ENCODE measurements around the gene RBM48. TPM values are rescaled to one million over a fixed set of nuclear protein-coding genes. Genes with fewer than 3 reads are reported as not detected.

The RBM48 gene
- total and polyA plus RNA-seq, 2 of the 13 experiments (the other 11 are each of a cell fraction or from before 2014, with no cell fraction given), result 7.2 to 12.2 TPM

GRCh38 chr7:92528188-92528957 is at the start of gene RBM48, which contains the start of gene PEX1 (continued):
- TF ChIP-seq ATF5 (CRISPR knock-in tag; IDR thresholded peaks at IDR 0.05; ENCODE audit: low read depth) (no peak), SOX5 (CRISPR knock-in tag; IDR thresholded peaks at IDR 0.05; ENCODE audit: borderline replicate concordance) (0 out of 2 replicates have a peak, but pooled peaks have one; percentile 20), MED13 (CRISPR knock-in tag; IDR thresholded peaks at IDR 0.05) (no peak; the same call in 1 of the 2 replicates), ZFP62 (CRISPR knock-in tag; IDR thresholded peaks at IDR 0.05) (no peak), E2F1 (CRISPR knock-in tag; IDR thresholded peaks at IDR 0.05) (no peak), ZSCAN21 (CRISPR knock-in tag; IDR thresholded peaks at IDR 0.05; ENCODE audit: borderline replicate concordance) (no peak; the same call in none of the 2 replicates), ZNF256 (CRISPR knock-in tag; conservative IDR thresholded peaks at IDR 0.05) (no peak), SMARCC2 (IDR thresholded peaks at IDR 0.05) (no peak), ZNF549 (CRISPR knock-in tag; IDR thresholded peaks at IDR 0.05) (no peak), TFDP1 (CRISPR knock-in tag; IDR thresholded peaks at IDR 0.05; ENCODE audit: borderline replicate concordance) (peak; percentile 29; the same call in 1 of the 2 replicates), ZFP36L2 (CRISPR knock-in tag; IDR thresholded peaks at IDR 0.05) (no peak), ZNF737 (CRISPR knock-in tag; IDR thresholded peaks at IDR 0.05; ENCODE audit: borderline replicate concordance) (no peak), ZNF136 (CRISPR knock-in tag; IDR thresholded peaks at IDR 0.05; ENCODE audit: low read depth) (0 out of 2 replicates have a peak, but pooled peaks have one; percentile 61), ZSCAN12 (CRISPR knock-in tag; IDR thresholded peaks at IDR 0.05) (peak; percentile 23; the same call in 1 of the 2 replicates), ZNF605 (CRISPR knock-in tag; IDR thresholded peaks at IDR 0.05) (no peak), POLR2AphosphoS5 (IDR thresholded peaks at IDR 0.05; ENCODE audit: low read depth, low read length) (peak; percentile 79), TSC22D2 (CRISPR knock-in tag; IDR thresholded peaks at IDR 0.05; ENCODE audit: borderline replicate concordance) (no peak; the same call in none of the 2 replicates), FOXO1 (CRISPR knock-in tag; IDR thresholded peaks at IDR 0.05) (peak; percentile 4), HOMEZ (CRISPR knock-in tag; IDR thresholded peaks at IDR 0.05; ENCODE audit: low read depth) (peak; percentile 91), TEAD3 (CRISPR knock-in tag; optimal IDR thresholded peaks at IDR 0.05; ENCODE audit: borderline replicate concordance) (peak; percentile 52), KDM3A (CRISPR knock-in tag; IDR thresholded peaks at IDR 0.05; ENCODE audit: low read depth) (peak; percentile 56; the same call in 1 of the 2 replicates), NCOR1 (IDR thresholded peaks at IDR 0.05; ENCODE audit: borderline replicate concordance, low read length) (0 out of 2 replicates have a peak, but pooled peaks have one; percentile 18), ZBTB44 (CRISPR knock-in tag; IDR thresholded peaks at IDR 0.05) (0 out of 2 replicates have a peak, but pooled peaks have one; percentile 9), EEA1 (CRISPR knock-in tag; IDR thresholded peaks at IDR 0.05; ENCODE audit: borderline replicate concordance) (0 out of 2 replicates have a peak, but pooled peaks have one; percentile 55)
